H9 (cell line): ENCODE results near the gene CACFD1. TPM values are rescaled to one million over a fixed set of nuclear protein-coding genes. Genes with fewer than 3 reads are reported as not detected.

Experiments
- DNase-seq: peaks from one replicate; pipeline ENCODE4 v3.0.0-alpha.2; 2017
- H2AFZ ChIP-seq: one replicate; pipeline ENCODE4 v1.6.1; 2013; ENCODE audit warnings: mild to moderate bottlenecking, low read length, control low read depth, moderate library complexity
- H2AK5ac ChIP-seq: 2 replicates; pipeline ENCODE4 v1.6.1; 2013; ENCODE audit warnings: low read length, control low read depth, mixed read lengths; ENCODE audit not compliant: insufficient read length
- H2BK120ac ChIP-seq: one replicate; pipeline ENCODE4 v1.6.1; 2013; ENCODE audit warnings: low read depth, mild to moderate bottlenecking, low read length, control low read depth, inconsistent platforms; ENCODE audit not compliant: poor library complexity, severe bottlenecking
- H2BK12ac ChIP-seq: 2 replicates; pipeline ENCODE4 v1.6.1; 2013; ENCODE audit warnings: low read length, control low read depth, mixed read lengths, low read depth; ENCODE audit not compliant: insufficient read length
- H2BK15ac ChIP-seq: 2 replicates; pipeline ENCODE4 v1.6.1; 2013; ENCODE audit warnings: low read depth, low read length, control low read depth
- H2BK20ac ChIP-seq: one replicate; pipeline ENCODE4 v1.6.1; 2013; ENCODE audit warnings: low read depth, mild to moderate bottlenecking, low read length, control low read depth, inconsistent platforms; ENCODE audit not compliant: poor library complexity, severe bottlenecking
- H2BK5ac ChIP-seq: 2 replicates; pipeline ENCODE4 v1.6.1; 2013; ENCODE audit warnings: low read length, control low read depth, mixed read lengths; ENCODE audit not compliant: insufficient read length
- H3K14ac ChIP-seq: 2 replicates; pipeline ENCODE4 v1.6.1; 2013; ENCODE audit warnings: low read length, control low read depth; ENCODE audit not compliant: insufficient read depth
- H3K18ac ChIP-seq: 2 replicates; pipeline ENCODE4 v1.6.1; 2013; ENCODE audit warnings: low read depth, mild to moderate bottlenecking, mixed read lengths, low read length, control low read depth; ENCODE audit not compliant: insufficient read length
- H3K23ac ChIP-seq: 2 replicates; pipeline ENCODE4 v1.6.1; 2013; ENCODE audit warnings: low read length, control low read depth, mixed read lengths, low read depth; ENCODE audit not compliant: insufficient read length
- H3K23me2 ChIP-seq: 2 replicates; pipeline ENCODE4 v1.6.1; 2013; ENCODE audit warnings: low read depth, mild to moderate bottlenecking, mixed read lengths, low read length, control low read depth; ENCODE audit not compliant: insufficient read length, poor library complexity, severe bottlenecking
- H3K27ac ChIP-seq: 2 replicates; pipeline ENCODE4 v1.5.1; 2013; ENCODE audit warnings: low read length, control low read depth, mixed read lengths, low read depth; ENCODE audit not compliant: insufficient read length
- H3K27me3 ChIP-seq: 2 replicates; pipeline ENCODE4 v1.6.1; 2013; ENCODE audit warnings: low read length, control low read depth, inconsistent platforms; ENCODE audit not compliant: insufficient read depth
- H3K4ac ChIP-seq: 2 replicates; pipeline ENCODE4 v1.6.1; 2013; ENCODE audit warnings: low read depth, mild to moderate bottlenecking, control low read depth, inconsistent platforms, low read length, moderate library complexity
- H3K4me1 ChIP-seq: 2 replicates; pipeline ENCODE4 v1.6.1; 2013; ENCODE audit warnings: low read length, control low read depth, inconsistent platforms; ENCODE audit not compliant: insufficient read depth
- H3K4me2 ChIP-seq: 2 replicates; pipeline ENCODE4 v1.6.1; 2013; ENCODE audit warnings: low read length, control low read depth, mixed read lengths; ENCODE audit not compliant: insufficient read length, insufficient read depth
- H3K56ac ChIP-seq: 2 replicates; pipeline ENCODE4 v1.6.1; 2013; ENCODE audit warnings: low read depth, mild to moderate bottlenecking, mixed read lengths, low read length, control low read depth; ENCODE audit not compliant: insufficient read length
- H3K79me1 ChIP-seq: 2 replicates; pipeline ENCODE4 v1.6.1; 2013; ENCODE audit warnings: low read depth, mild to moderate bottlenecking, moderate library complexity, low read length, control low read depth, inconsistent platforms; ENCODE audit not compliant: insufficient read depth, poor library complexity, severe bottlenecking
- H3K79me2 ChIP-seq: 2 replicates; pipeline ENCODE4 v1.6.1; 2013; ENCODE audit warnings: low read length, control low read depth, inconsistent platforms; ENCODE audit not compliant: insufficient read depth
- H3K9ac ChIP-seq: 2 replicates; pipeline ENCODE4 v1.6.1; 2013; ENCODE audit warnings: low read length, control low read depth, mixed read lengths; ENCODE audit not compliant: insufficient read length; ENCODE audit errors: extremely low read depth
- H3K9me3 ChIP-seq: one replicate; pipeline ENCODE4 v1.6.1; 2013; ENCODE audit warnings: low read depth, low read length, inconsistent platforms; ENCODE audit not compliant: control insufficient read depth
- H3T11ph ChIP-seq: one replicate; pipeline ENCODE4 v1.6.1; 2013; ENCODE audit warnings: mild to moderate bottlenecking, low read length, control low read depth, inconsistent platforms
- H4K20me1 ChIP-seq: one replicate; pipeline ENCODE4 v1.6.1; 2013; ENCODE audit not compliant: control insufficient read depth, insufficient read length, insufficient read depth
- H4K5ac ChIP-seq: 2 replicates; pipeline ENCODE4 v1.6.1; 2013; ENCODE audit warnings: low read depth, mild to moderate bottlenecking, mixed read lengths, low read length, control low read depth; ENCODE audit not compliant: insufficient read length
- H4K8ac ChIP-seq: replicated peaks from 2 replicates; pipeline ENCODE4 v1.6.1; 2013; ENCODE audit warnings: low read length, control low read depth, mixed read lengths, low read depth; ENCODE audit not compliant: insufficient read length
- H4K91ac ChIP-seq: 2 replicates; pipeline ENCODE4 v1.6.1; 2013; ENCODE audit warnings: low read depth, mild to moderate bottlenecking, moderate library complexity, mixed read lengths, low read length, control low read depth; ENCODE audit not compliant: insufficient read length
- H3K27ac Mint-ChIP-seq, 3 experiments: 2 replicates in 2 of 3; 3 replicates in 1 of 3; pipeline ENCODE4 v1.8.0; 2020 to 2021; ENCODE audit warnings: mixed read lengths in 3 of 3, mild to moderate bottlenecking in 1 of 3, moderate library complexity in 1 of 3
- H3K27me3 Mint-ChIP-seq: 2 replicates; pipeline ENCODE4 v1.8.0; 2021; ENCODE audit warnings: low read depth, mild to moderate bottlenecking, moderate library complexity, mixed read lengths
- H3K36me3 Mint-ChIP-seq, 3 experiments: 2 replicates in 2 of 3; 3 replicates in 1 of 3; pipeline ENCODE4 v1.8.0; 2020 to 2021; ENCODE audit warnings: low read depth in 3 of 3, mixed read lengths in 3 of 3; ENCODE audit not compliant: insufficient read depth in 1 of 3
- H3K4me1 Mint-ChIP-seq, 2 experiments: 2 replicates each; pipeline ENCODE4 v1.8.0; 2020; ENCODE audit warnings: mixed read lengths in 2 of 2
- H3K4me3 Mint-ChIP-seq, 2 experiments: 2 replicates in 1 of 2; 3 replicates in 1 of 2; pipeline ENCODE4 v1.8.0; 2020 to 2021; ENCODE audit warnings: mild to moderate bottlenecking in 2 of 2, mixed read lengths in 2 of 2, moderate library complexity in 1 of 2
- H3K9me3 Mint-ChIP-seq, 2 experiments: 2 replicates in 1 of 2; 3 replicates in 1 of 2; pipeline ENCODE4 v1.8.0; 2020; ENCODE audit warnings: mild to moderate bottlenecking in 2 of 2, mixed read lengths in 2 of 2, moderate library complexity in 1 of 2
- CTCF ChIP-seq: fragments of 200-600 bp; sonication (generic); conservative IDR thresholded peaks from 3 replicates; pipeline ENCODE4 v1.8.0; 2021; ENCODE audit warnings: antibody characterized with exemption, mild to moderate bottlenecking
- WGBS: extraction: QIAGEN DNeasy Blood & Tissue Kit; methylation state at CpG from one replicate; pipeline ENCODE4 v1.1.7; 2013; ENCODE audit warnings: missing lambda C conversion rate, low lambda C conversion rate, mixed read lengths; ENCODE audit not compliant: insufficient read length; ENCODE audit errors: extremely low coverage; 5-methylcytosine and 5-hydroxymethylcytosine counted together
- total RNA-seq: library from RNA; stranded (reverse); gene quantifications from 2 replicates; pipeline ENCODE4 v1.2.1, GENCODE V29; 2021

The CACFD1 gene
- total RNA-seq, 1 experiment from 2014 or later, result 20.0 TPM

- no peak overlapping the region for H2BK15ac ChIP-seq
- no peak overlapping the region for H2BK20ac ChIP-seq
- no peak overlapping the region for H3K23ac ChIP-seq
- no peaks in the 10 kb centered on the region for H3K36me3 Mint-ChIP-seq
- DNase-seq, result peak; percentile 69
- H2BK120ac ChIP-seq, result no peak overlapping the region
- no peak overlapping the region for H4K5ac ChIP-seq
- H3K9ac ChIP-seq, result no peak overlapping the region
- no peak overlapping the region for H3K27ac ChIP-seq
- H3K9me3 ChIP-seq, result no peaks in the 10 kb centered on the region
- no peak overlapping the region for H2BK12ac ChIP-seq
- no peaks in the 10 kb centered on the region; a peak in 1 of 5 replicates for H3K9me3 Mint-ChIP-seq
- H3K27ac Mint-ChIP-seq, result no peak overlapping the region
- TF ChIP-seq CTCF, result no peak
- no peak overlapping the region for H3T11ph ChIP-seq
- H2BK5ac ChIP-seq, result no peak overlapping the region
- no peak overlapping the region for H3K4ac ChIP-seq
- peaks cover 8% of the 10 kb centered on the region for H3K27me3 Mint-ChIP-seq
- H3K4me1 Mint-ChIP-seq, result peaks cover 16 to 22% of the 10 kb centered on the region in 2 experiments
- H4K91ac ChIP-seq, result no peak overlapping the region
- H3K18ac ChIP-seq, result no peak overlapping the region
- H4K8ac ChIP-seq, result no peak overlapping the region
- H2AK5ac ChIP-seq, result no peak overlapping the region
- H3K79me2 ChIP-seq, result no peaks in the 10 kb centered on the region
- H3K4me2 ChIP-seq, result no peak overlapping the region
- no peak overlapping the region for H2AFZ ChIP-seq
- WGBS, result no CpG with 5 or more reads among the region's 13 CpGs
- no peaks in the 10 kb centered on the region for H3K79me1 ChIP-seq
- no peak overlapping the region for H3K56ac ChIP-seq
- no peak overlapping the region for H3K4me3 Mint-ChIP-seq
- no peaks in the 10 kb centered on the region for H4K20me1 ChIP-seq
- H3K4me1 ChIP-seq, result peaks cover 7% of the 10 kb centered on the region; the same call in 1 of the 2 replicates
- H3K23me2 ChIP-seq, result peaks cover 13% of the 10 kb centered on the region
- no peak overlapping the region for H3K14ac ChIP-seq
- no peaks in the 10 kb centered on the region for H3K27me3 ChIP-seq
These were observed 2.5 kb upstream of the CACFD1 start for GRCh38 chr9:133457233-133457632.
